Mesothelial cell of epicardium (in vitro differentiated cells): ENCODE data around the gene ABCA6. TPM values are rescaled to one million over a fixed set of nuclear protein-coding genes. Genes with fewer than 3 reads are reported as not detected.
"Not testable (repeated sequence)": the region's sequence is repeated elsewhere in the genome, so short reads cannot be mapped to it uniquely, and the experiment has no call there.

Experiments
- DNase-seq, 2 experiments: peaks; one replicate each; pipeline ENCODE4 v3.0.0; 2021; ENCODE audit warnings: low spot score in 2 of 2; ENCODE audit not compliant: unreplicated experiment in 2 of 2
- H3K27ac Mint-ChIP-seq: 2 replicates; pipeline ENCODE4 v1.8.0; 2021; ENCODE audit warnings: mixed read lengths
- H3K27me3 Mint-ChIP-seq: 2 replicates; pipeline ENCODE4 v1.8.0; 2021; ENCODE audit warnings: low read depth, mixed read lengths
- H3K36me3 Mint-ChIP-seq: 2 replicates; pipeline ENCODE4 v1.8.0; 2021; ENCODE audit warnings: mixed read lengths
- H3K4me1 Mint-ChIP-seq: 2 replicates; pipeline ENCODE4 v1.8.0; 2021; ENCODE audit warnings: mixed read lengths
- H3K4me3 Mint-ChIP-seq: 2 replicates; pipeline ENCODE4 v1.8.0; 2021; ENCODE audit warnings: mild to moderate bottlenecking, moderate library complexity, mixed read lengths
- H3K9me3 Mint-ChIP-seq: 2 replicates; pipeline ENCODE4 v1.8.0; 2021; ENCODE audit warnings: mixed read lengths
- CTCF ChIP-seq: fragments of 200-600 bp; sonication (generic); IDR thresholded peaks from one replicate; pipeline ENCODE4 v1.5.0; 2021; ENCODE audit warnings: antibody characterized with exemption; ENCODE audit not compliant: unreplicated experiment
- total RNA-seq: library from RNA; stranded (reverse); gene quantifications from 3 replicates; pipeline ENCODE4 v1.2.1, GENCODE V29; 2021

The ABCA6 gene
- total RNA-seq, 1 donor from 2014 or later = 0.42 TPM

DNA sequence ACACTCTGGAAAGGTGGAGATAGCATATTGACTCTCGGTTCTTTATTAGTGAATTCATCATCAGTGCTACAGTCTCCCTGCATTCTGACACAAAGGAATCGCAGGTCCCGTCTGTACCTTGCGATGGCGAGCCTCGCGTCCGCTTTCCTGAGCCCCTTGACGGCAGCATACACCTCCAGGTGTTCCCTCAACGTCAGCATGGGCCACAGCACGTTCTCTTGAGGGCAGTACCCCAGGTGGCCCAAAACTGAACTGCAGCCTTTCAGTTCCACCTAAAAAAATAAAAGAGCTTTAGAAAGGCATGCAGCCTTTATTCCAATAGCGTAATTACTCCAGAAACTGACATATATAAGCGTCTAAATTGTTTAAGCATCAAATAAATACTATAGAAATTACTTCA is 56.8 kb downstream of the ABCA6 start:
- H3K4me3 Mint-ChIP-seq = no peak overlapping the region
- DNase-seq = no peak
- peak; percentile 79 for TF ChIP-seq CTCF

DNA sequence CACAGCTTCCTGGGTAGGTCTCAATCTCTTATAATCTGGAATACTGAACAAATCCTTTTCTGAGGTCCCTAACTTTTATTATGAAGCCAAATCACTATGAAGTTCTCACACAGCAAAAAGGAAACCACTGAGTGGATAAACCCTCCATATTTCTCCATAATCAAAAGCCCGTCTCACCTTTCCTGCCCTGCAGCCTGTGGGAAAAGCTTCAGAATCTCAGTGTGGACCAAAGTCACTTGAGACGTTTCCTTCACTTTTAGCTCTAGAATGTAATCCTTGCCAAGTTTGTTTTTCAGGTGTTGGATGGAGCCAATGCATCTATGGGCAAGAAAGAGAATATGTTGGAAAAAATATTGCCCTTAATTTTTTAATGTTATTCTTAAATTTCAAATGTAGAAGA is 59.0 kb downstream of the ABCA6 start:
- Mint-ChIP-seq H3K27me3 (peaks cover 23% of the 10 kb centered on the region), H3K4me1 (no peaks in the 10 kb centered on the region), H3K36me3 (no peaks in the 10 kb centered on the region), H3K27ac (no peak overlapping the region), H3K9me3 (peaks cover 12% of the 10 kb centered on the region), H3K4me3 (no peak overlapping the region)
- no peak for TF ChIP-seq CTCF
- no peak for DNase-seq

More for the DNA sequence above, 56.8 kb downstream of the ABCA6 start:
- Mint-ChIP-seq H3K9me3 (peaks cover 18% of the 10 kb centered on the region), H3K27ac (no peak overlapping the region), H3K4me1 (no peaks in the 10 kb centered on the region), H3K36me3 (no peaks in the 10 kb centered on the region), H3K27me3 (peaks cover 24% of the 10 kb centered on the region)

GRCh38 chr17:69078864-69079263 is 62.8 kb downstream of the ABCA6 start:
- no peaks in the 10 kb centered on the region for H3K4me1 Mint-ChIP-seq
- H3K4me3 Mint-ChIP-seq = no peak overlapping the region
- H3K36me3 Mint-ChIP-seq = no peaks in the 10 kb centered on the region
- no peak overlapping the region for H3K27ac Mint-ChIP-seq
- TF ChIP-seq CTCF = no peak
- H3K27me3 Mint-ChIP-seq = peaks cover 13% of the 10 kb centered on the region
- no peak for DNase-seq
- H3K9me3 Mint-ChIP-seq = peaks cover 25% of the 10 kb centered on the region

GRCh38 chr17:69075823-69076222 is 65.9 kb downstream of the ABCA6 start:
- no peak for TF ChIP-seq CTCF
- H3K27ac Mint-ChIP-seq = no peak overlapping the region
- peaks cover 21% of the 10 kb centered on the region for H3K9me3 Mint-ChIP-seq
- no peak overlapping the region for H3K4me3 Mint-ChIP-seq
- no peak for DNase-seq
- H3K36me3 Mint-ChIP-seq = no peaks in the 10 kb centered on the region
- H3K27me3 Mint-ChIP-seq = peaks cover 14% of the 10 kb centered on the region
- no peaks in the 10 kb centered on the region for H3K4me1 Mint-ChIP-seq

DNA sequence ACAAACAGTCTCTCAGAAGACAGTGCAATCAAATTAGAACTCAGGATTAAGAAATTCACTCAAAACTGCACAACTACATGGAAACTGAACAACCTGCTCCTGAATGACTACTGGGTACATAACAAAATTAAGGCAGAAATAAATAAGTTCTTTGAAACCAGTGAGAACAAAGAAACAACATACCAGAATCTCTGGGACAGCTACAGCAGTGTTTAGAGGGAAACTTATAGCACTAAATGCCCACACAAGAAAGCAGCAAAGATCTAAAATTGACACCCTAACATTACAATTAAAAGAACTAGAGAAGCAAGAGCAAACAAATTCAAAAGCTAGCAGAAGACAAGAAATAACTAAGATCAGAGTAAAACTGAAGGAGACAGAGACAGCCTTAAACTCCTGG is 68.3 kb downstream of the ABCA6 start:
- peaks cover 14% of the 10 kb centered on the region for H3K27me3 Mint-ChIP-seq
- H3K4me1 Mint-ChIP-seq, DNase-seq, H3K36me3 Mint-ChIP-seq, H3K27ac Mint-ChIP-seq, H3K4me3 Mint-ChIP-seq: not testable (repeated sequence)
- H3K9me3 Mint-ChIP-seq = peaks cover 21% of the 10 kb centered on the region

DNA sequence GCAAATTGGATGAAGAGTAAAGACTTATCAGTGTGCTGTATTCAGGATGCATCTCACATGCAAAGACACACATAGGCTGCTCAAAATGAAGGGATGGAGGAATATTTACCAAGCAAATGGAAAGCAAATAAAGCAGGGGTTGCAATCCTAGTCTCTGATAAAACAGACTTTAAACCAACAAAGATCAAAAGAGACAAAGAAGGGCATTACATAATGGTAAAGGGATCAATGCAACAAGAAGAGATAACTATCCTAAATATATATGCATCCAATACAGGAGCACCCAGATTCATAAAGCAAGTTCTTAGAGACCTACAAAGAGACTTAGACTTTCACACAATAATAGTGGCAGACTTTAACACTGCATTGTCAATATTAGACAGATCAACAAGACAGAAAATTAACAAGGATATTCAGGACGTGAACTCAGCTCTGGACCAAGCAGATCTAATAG is 68.9 kb downstream of the ABCA6 start:
- peaks cover 14% of the 10 kb centered on the region for H3K27me3 Mint-ChIP-seq
- DNase-seq, H3K36me3 Mint-ChIP-seq, H3K4me1 Mint-ChIP-seq, H3K27ac Mint-ChIP-seq, H3K4me3 Mint-ChIP-seq: not testable (repeated sequence)
- peaks cover 21% of the 10 kb centered on the region for H3K9me3 Mint-ChIP-seq

GRCh38 chr17:69071233-69071586 is 70.5 kb downstream of the ABCA6 start:
- not testable (repeated sequence) for H3K27ac Mint-ChIP-seq, H3K4me1 Mint-ChIP-seq, H3K36me3 Mint-ChIP-seq, DNase-seq, H3K4me3 Mint-ChIP-seq
- H3K9me3 Mint-ChIP-seq = peaks cover 15% of the 10 kb centered on the region
- peaks cover 12% of the 10 kb centered on the region for H3K27me3 Mint-ChIP-seq

DNA sequence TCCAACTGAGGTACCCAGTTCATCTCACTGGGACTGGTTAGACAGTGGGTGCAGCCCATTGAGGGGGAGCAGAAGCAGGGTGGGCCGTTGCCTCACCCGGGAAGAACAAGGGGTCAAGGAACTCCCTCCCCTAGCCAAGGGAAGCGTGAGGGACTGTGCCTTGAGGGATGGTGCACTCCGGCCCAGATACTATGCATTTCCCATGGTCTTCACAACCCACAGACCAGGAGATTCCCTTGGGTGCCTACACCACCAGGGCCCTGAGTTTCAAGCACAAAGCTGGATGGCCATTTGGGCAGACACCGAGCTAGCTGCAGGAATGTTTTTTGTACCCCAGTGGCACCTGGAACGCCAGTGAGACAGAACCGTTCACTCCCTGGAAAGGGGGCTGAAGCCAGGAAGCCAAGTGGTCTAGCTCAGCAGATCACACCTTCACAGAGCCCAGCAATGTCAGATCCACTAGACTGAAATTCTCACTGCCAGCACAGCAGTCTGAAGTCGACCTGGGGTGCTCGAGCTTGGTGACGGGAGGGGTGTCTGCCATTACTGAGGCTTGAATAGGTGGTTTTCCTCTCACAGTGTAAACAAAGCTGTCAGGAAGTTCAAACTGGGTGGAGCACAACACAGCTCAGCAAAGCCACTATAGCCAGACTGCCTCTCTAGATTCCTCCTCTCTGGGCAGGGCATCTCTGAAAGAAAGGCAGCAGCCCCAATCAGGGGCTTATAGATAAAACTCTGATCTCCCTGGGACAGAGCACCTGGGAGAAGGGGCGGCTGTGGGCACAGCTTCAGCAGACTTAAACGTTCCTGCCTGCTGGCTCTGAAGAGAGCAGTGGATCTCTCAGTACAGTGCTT is 71.1 kb downstream of the ABCA6 start:
- not testable (repeated sequence) for H3K4me3 Mint-ChIP-seq, H3K36me3 Mint-ChIP-seq, DNase-seq, H3K27ac Mint-ChIP-seq, H3K4me1 Mint-ChIP-seq
- Mint-ChIP-seq H3K27me3 (peaks cover 13% of the 10 kb centered on the region), H3K9me3 (peaks cover 15% of the 10 kb centered on the region)
